Omental fat pad (tissue), 4 donors: ENCODE measurements around the gene SMAD6. TPM values are rescaled to one million over a fixed set of nuclear protein-coding genes. Genes with fewer than 3 reads are reported as not detected.

Experiments used
- ATAC-seq: fragments of 150-250 bp; one replicate; pipeline ENCODE4 v1.9.1; 2016; ENCODE audit warnings: mild to moderate bottlenecking, moderate library complexity; ENCODE audit not compliant: low FRiP score
- DNase-seq: peaks from one replicate; pipeline ENCODE4 v3.0.0-alpha.2; 2019; ENCODE audit warnings: low spot score
- CTCF ChIP-seq, 3 donors: fragments of 450-650 bp; IDR thresholded peaks; one replicate each; pipeline ENCODE4 v1.5.1; 2016 to 2017; ENCODE audit warnings: antibody characterized with exemption in 3 of 3, mild to moderate bottlenecking in 3 of 3, moderate library complexity in 2 of 3
- total RNA-seq, 4 donors: library from RNA; depleted of rRNA; stranded (reverse); fragments of >200 nt; gene quantifications; one replicate each; pipeline ENCODE4 v1.1.0, GENCODE V29; 2016

SMAD6 gene
- total RNA-seq, 4 donors from 2014 or later: 15.6 to 44.9 (median 23.8) TPM

- no peak for TF ChIP-seq CTCF (IDR thresholded peaks at IDR 0.05)
- DNase-seq: no peak
- peak; percentile 23 for ATAC-seq
Measured at GRCh38 chr15:66760968-66761725, 59.1 kb downstream of the SMAD6 start.

GRCh38 chr15:66761726-66762595 is 59.9 kb downstream of the SMAD6 start:
- ATAC-seq (no peak), DNase-seq (no peak)

GRCh38 chr15:66763186-66764071 is 61.4 kb downstream of the SMAD6 start:
- DNase-seq (no peak), ATAC-seq (no peak)
- no peak for TF ChIP-seq CTCF (IDR thresholded peaks at IDR 0.05)

More at GRCh38 chr15:66761726-66762595, 59.9 kb downstream of the SMAD6 start:
- TF ChIP-seq CTCF (IDR thresholded peaks at IDR 0.05): no peak

- TF ChIP-seq CTCF (IDR thresholded peaks at IDR 0.05): no peak
- ATAC-seq (peak; percentile 20), DNase-seq (no peak)
Measured at GRCh38 chr15:66764072-66764786, 62.2 kb downstream of the SMAD6 start.

GRCh38 chr15:66765478-66766281 is 63.6 kb downstream of the SMAD6 start:
- TF ChIP-seq CTCF (IDR thresholded peaks at IDR 0.05): no peak
- ATAC-seq (peak; percentile 26), DNase-seq (peak; percentile 58)
